GM23338 (cell line): ENCODE results near the gene PTAFR. TPM values are rescaled to one million over a fixed set of nuclear protein-coding genes. Genes with fewer than 3 reads are reported as not detected.

ENCODE experiments used
- ATAC-seq: fragments of 200-7000 bp; cut with Tn5 transposase; 3 replicates; pipeline ENCODE4 v1.9.1; 2020
- DNase-seq: peaks from one replicate; pipeline ENCODE4 v3.0.0-alpha.2; 2015; ENCODE audit warnings: low spot score
- H2AFZ ChIP-seq: fragments of 200-600 bp; sonication (generic); 2 replicates; pipeline ENCODE4 v1.8.0; 2016; ENCODE audit warnings: antibody characterized with exemption, mild to moderate bottlenecking, moderate library complexity
- H3F3A ChIP-seq: fragments of 200-600 bp; sonication (generic); replicated peaks from 2 replicates; pipeline ENCODE4 v1.8.0; 2017; ENCODE audit warnings: antibody characterized with exemption, mixed run types, low read depth
- H3K27ac ChIP-seq: fragments of 200-600 bp; sonication (generic); 2 replicates; pipeline ENCODE4 v1.6.1; 2016; ENCODE audit warnings: low read depth
- H3K27me3 ChIP-seq: fragments of 200-600 bp; sonication (generic); 2 replicates; pipeline ENCODE4 v1.8.0; 2016; ENCODE audit warnings: mild to moderate bottlenecking, mixed run types, moderate library complexity; ENCODE audit not compliant: insufficient read depth
- H3K36me3 ChIP-seq: fragments of 200-600 bp; sonication (generic); 2 replicates; pipeline ENCODE4 v1.8.0; 2016; ENCODE audit warnings: mild to moderate bottlenecking; ENCODE audit not compliant: insufficient read depth
- H3K4me1 ChIP-seq: fragments of 200-600 bp; sonication (generic); 2 replicates; pipeline ENCODE4 v1.8.0; 2016; ENCODE audit warnings: mild to moderate bottlenecking, moderate library complexity; ENCODE audit not compliant: insufficient read depth
- H3K4me2 ChIP-seq: fragments of 200-600 bp; sonication (generic); 2 replicates; pipeline ENCODE4 v1.7.1; 2017; ENCODE audit warnings: mixed run types
- H3K4me3 ChIP-seq: fragments of 200-600 bp; sonication (generic); 2 replicates; pipeline ENCODE4 v1.6.1; 2016; ENCODE audit warnings: mixed run types
- H3K79me2 ChIP-seq: fragments of 200-600 bp; sonication (generic); replicated peaks from 2 replicates; pipeline ENCODE4 v1.8.0; 2017; ENCODE audit warnings: mild to moderate bottlenecking; ENCODE audit not compliant: insufficient read depth
- H3K9me2 ChIP-seq: fragments of 200-600 bp; sonication (generic); 2 replicates; pipeline ENCODE4 v1.8.0; 2017; ENCODE audit not compliant: insufficient read depth
- H4K20me1 ChIP-seq: fragments of 200-600 bp; sonication (generic); replicated peaks from 2 replicates; pipeline ENCODE4 v1.8.0; 2017; ENCODE audit warnings: mild to moderate bottlenecking; ENCODE audit not compliant: insufficient read depth
- H3K27ac Mint-ChIP-seq: 2 replicates; pipeline ENCODE4 v1.8.0; 2020; ENCODE audit warnings: inconsistent platforms, mild to moderate bottlenecking, moderate library complexity, mixed read lengths
- H3K27me3 Mint-ChIP-seq: 3 replicates; pipeline ENCODE4 v1.8.0; 2022; ENCODE audit warnings: low read depth, mild to moderate bottlenecking, moderate library complexity, mixed read lengths, inconsistent platforms; ENCODE audit not compliant: insufficient read depth, poor library complexity
- H3K36me3 Mint-ChIP-seq: 3 replicates; pipeline ENCODE4 v1.8.0; 2021; ENCODE audit warnings: low read depth, mild to moderate bottlenecking, inconsistent platforms, moderate library complexity, mixed read lengths
- H3K4me1 Mint-ChIP-seq: 3 replicates; pipeline ENCODE4 v1.8.0; 2020; ENCODE audit warnings: mild to moderate bottlenecking, inconsistent platforms, mixed read lengths
- H3K4me3 Mint-ChIP-seq: 3 replicates; pipeline ENCODE4 v1.8.0; 2021; ENCODE audit warnings: moderate library complexity, mild to moderate bottlenecking, inconsistent platforms, mixed read lengths
- H3K9me3 Mint-ChIP-seq: 3 replicates; pipeline ENCODE4 v1.8.0; 2020; ENCODE audit warnings: moderate library complexity, mild to moderate bottlenecking, inconsistent platforms, mixed read lengths
- CREB1 ChIP-seq: fragments of 250-450 bp; sonication (Bioruptor Pico); IDR thresholded peaks from 2 replicates; pipeline ENCODE4 v1.5.0; 2020; ENCODE audit warnings: low read depth, mild to moderate bottlenecking, moderate library complexity
- CTCF ChIP-seq, 2 experiments: fragments of 200-600 bp in 1 of 2; sonication (generic) in 1 of 2; conservative IDR thresholded peaks; 2 replicates each; pipeline versions ENCODE4 v1.5.1 to v1.6.1; 2016 to 2017; ENCODE audit warnings: antibody characterized with exemption in 2 of 2, low read depth in 2 of 2, mild to moderate bottlenecking in 2 of 2, moderate library complexity in 1 of 2
- ETS1 ChIP-seq: IDR thresholded peaks from 2 replicates; pipeline ENCODE4 v1.6.1; 2016; ENCODE audit warnings: antibody characterized with exemption
- EZH2 ChIP-seq: fragments of 200-600 bp; sonication (generic); IDR thresholded peaks from one replicate; pipeline ENCODE4 v1.8.0; 2017; ENCODE audit warnings: antibody characterized with exemption, mild to moderate bottlenecking, low read depth; ENCODE audit not compliant: unreplicated experiment
- EZH2phosphoT487 ChIP-seq: fragments of 200-600 bp; sonication (generic); IDR thresholded peaks from one replicate; pipeline ENCODE4 v1.8.1; 2018; ENCODE audit warnings: antibody characterized with exemption; ENCODE audit not compliant: unreplicated experiment
- JUNB ChIP-seq: IDR thresholded peaks from one replicate; pipeline ENCODE4 v1.6.1; 2016; ENCODE audit warnings: antibody characterized with exemption; ENCODE audit not compliant: unreplicated experiment
- NANOG ChIP-seq: IDR thresholded peaks from 2 replicates; pipeline ENCODE4 v1.6.1; 2016; ENCODE audit warnings: antibody characterized with exemption, borderline replicate concordance
- POLR2AphosphoS5 ChIP-seq: IDR thresholded peaks from 2 replicates; pipeline ENCODE4 v1.6.1; 2016; ENCODE audit warnings: antibody characterized with exemption, low read depth
- REST ChIP-seq: IDR thresholded peaks from one replicate; pipeline ENCODE4 v1.6.1; 2018; ENCODE audit warnings: antibody characterized with exemption; ENCODE audit not compliant: unreplicated experiment
- STAT1 ChIP-seq: IDR thresholded peaks from one replicate; pipeline ENCODE4 v1.6.1; 2016; ENCODE audit warnings: antibody characterized with exemption; ENCODE audit not compliant: unreplicated experiment
- ZNF114 ChIP-seq: fragments of 250-450 bp; sonication (Bioruptor Pico); IDR thresholded peaks from 2 replicates; pipeline ENCODE4 v1.5.0; 2020; ENCODE audit warnings: mild to moderate bottlenecking, moderate library complexity
- ZNF331 ChIP-seq: fragments of 250-450 bp; sonication (Bioruptor Pico); IDR thresholded peaks from 2 replicates; pipeline ENCODE4 v1.5.0; 2020; ENCODE audit warnings: low read depth, mild to moderate bottlenecking, moderate library complexity
- polyA plus RNA-seq: library from polyadenylated mRNA; unstranded; fragments of >200 nt; fragmentation: Nextera tagmentation; extraction: Ambion mirVana; gene quantifications from 2 replicates; pipeline ENCODE4 v1.2.1, GENCODE V29; 2016
- total RNA-seq: library from RNA; depleted of rRNA; stranded (reverse); fragments of >200 nt; shearing (Covaris generic); gene quantifications from 2 replicates; pipeline ENCODE4 v1.2.3, GENCODE V29; 2014

Gene PTAFR
- total and polyA plus RNA-seq, 2 experiments from 2014 or later = 0.29 to 0.76 TPM

DNA sequence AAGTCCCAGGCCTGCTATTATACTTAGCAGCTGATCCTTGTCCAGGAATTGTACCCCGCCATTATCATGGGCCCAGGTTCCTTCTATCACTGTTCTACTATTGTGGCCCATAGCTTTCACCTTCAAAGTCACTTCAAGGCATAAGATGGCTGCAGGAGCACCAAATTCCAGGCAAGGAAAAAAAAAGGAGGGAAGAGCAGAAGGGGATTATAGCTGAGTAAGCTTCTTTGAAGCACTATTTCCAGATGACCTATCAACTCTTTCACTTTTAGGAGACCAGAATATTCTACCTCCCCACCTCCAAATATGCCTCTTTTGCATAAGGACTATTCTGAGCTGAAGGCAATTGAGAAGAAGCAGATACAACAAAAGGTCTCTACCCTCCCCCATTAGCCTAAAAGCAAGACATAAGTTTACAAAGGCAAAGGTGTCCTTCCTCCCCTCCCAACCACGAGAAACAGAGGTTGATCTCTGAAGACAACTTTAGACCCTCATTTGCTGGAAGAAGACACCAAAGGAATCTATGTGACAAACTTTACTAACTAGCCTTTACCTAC, 41.8 kb downstream of the PTAFR start:
- H3K36me3 Mint-ChIP-seq = no peaks in the 10 kb centered on the region
- DNase-seq = no peak
- no peaks in the 10 kb centered on the region for H3K9me3 Mint-ChIP-seq
- no peaks in the 10 kb centered on the region for H3K79me2 ChIP-seq
- no peak overlapping the region for H3K4me3 ChIP-seq
- H3K27me3 ChIP-seq = no peaks in the 10 kb centered on the region
- H3K27ac Mint-ChIP-seq = no peak overlapping the region
- no peak overlapping the region for H2AFZ ChIP-seq
- no peak overlapping the region for H3K27ac ChIP-seq
- H3K4me1 Mint-ChIP-seq = peaks cover 3% of the 10 kb centered on the region; the same call in 1 of the 3 replicates
- no peak for ATAC-seq
- H3K4me3 Mint-ChIP-seq = no peak overlapping the region
- H3K36me3 ChIP-seq = no peaks in the 10 kb centered on the region
- H3K4me1 ChIP-seq = no peaks in the 10 kb centered on the region
- TF ChIP-seq ZNF331 = no peak
- no peak for TF ChIP-seq EZH2phosphoT487
- TF ChIP-seq EZH2 = no peak
- no peak overlapping the region for H3K4me2 ChIP-seq
- H3F3A ChIP-seq = no peaks in the 10 kb centered on the region
- peaks cover 7% of the 10 kb centered on the region for H3K27me3 Mint-ChIP-seq
- H3K9me2 ChIP-seq = no peaks in the 10 kb centered on the region
- no peaks in the 10 kb centered on the region; the same call in 1 of the 2 replicates for H4K20me1 ChIP-seq

DNA sequence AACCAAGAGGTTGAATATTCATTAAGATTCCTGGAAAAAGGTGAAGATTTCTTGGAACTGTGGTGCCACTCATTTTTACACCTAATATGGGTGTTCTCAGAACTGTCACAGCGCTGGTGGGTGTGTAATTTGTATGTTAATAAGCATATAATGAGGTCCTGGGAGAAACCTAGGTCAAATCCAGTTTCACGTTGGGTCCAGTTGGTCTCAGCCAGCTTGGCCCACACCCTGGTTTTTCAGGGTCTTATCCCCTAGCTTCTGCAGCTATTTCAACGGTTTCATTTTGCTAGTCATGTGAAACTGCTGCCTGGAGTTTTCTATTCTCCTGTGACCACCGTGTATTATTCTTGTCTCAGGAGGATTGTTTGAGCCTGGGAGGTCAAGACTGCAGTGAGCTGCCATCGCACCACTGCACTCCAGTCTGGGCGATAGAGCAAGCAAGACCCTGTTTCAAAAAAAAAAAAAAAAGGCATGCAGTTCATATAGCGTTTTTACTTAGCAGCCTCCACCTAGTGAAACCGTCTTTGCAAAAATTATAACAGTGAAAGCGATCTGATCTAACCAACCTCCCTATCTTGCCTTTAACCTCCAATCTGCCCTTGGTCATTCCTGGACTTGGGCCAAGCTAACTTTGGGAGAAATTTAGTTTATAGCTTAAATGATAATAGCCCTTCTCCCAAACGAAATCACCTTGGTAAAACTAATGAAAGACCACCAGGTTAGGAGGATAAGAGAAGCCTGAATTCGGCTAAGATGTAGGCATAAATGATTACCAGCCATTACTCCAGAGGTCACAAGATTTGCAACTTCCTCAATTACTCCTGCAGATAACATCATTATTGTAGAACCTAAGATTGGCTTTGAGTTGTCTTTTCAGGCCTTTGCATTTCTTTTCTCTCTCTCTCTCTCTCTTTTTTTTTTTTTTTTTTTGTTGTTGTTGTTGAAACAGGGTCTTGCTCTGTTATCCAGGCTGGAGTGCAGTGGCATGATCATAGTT, 44.0 kb downstream of the PTAFR start:
- no peak overlapping the region for H3K27ac ChIP-seq
- H3F3A ChIP-seq = no peaks in the 10 kb centered on the region
- ATAC-seq = no peak
- no peaks in the 10 kb centered on the region for H4K20me1 ChIP-seq
- H3K9me3 Mint-ChIP-seq = no peaks in the 10 kb centered on the region
- no peak for TF ChIP-seq JUNB
- TF ChIP-seq EZH2phosphoT487 = no peak
- TF ChIP-seq ETS1 = no peak
- no peak for TF ChIP-seq ZNF331
- TF ChIP-seq CTCF (conservative IDR thresholded peaks at IDR 0.05; ENCODE audit: low read depth in 2 of 2) = no peak
- no peak for TF ChIP-seq POLR2AphosphoS5
- TF ChIP-seq NANOG = no peak
- TF ChIP-seq STAT1 = no peak
- no peak for TF ChIP-seq REST
- TF ChIP-seq ZNF114 = no peak
- TF ChIP-seq CREB1 (CRISPR knock-in tag) = no peak
- no peaks in the 10 kb centered on the region for H3K9me2 ChIP-seq
- no peak overlapping the region for H2AFZ ChIP-seq
- H3K27me3 Mint-ChIP-seq = peaks cover 7% of the 10 kb centered on the region
- no peak overlapping the region for H3K4me3 Mint-ChIP-seq
- H3K4me3 ChIP-seq = no peak overlapping the region
- H3K36me3 Mint-ChIP-seq = no peaks in the 10 kb centered on the region
- no peaks in the 10 kb centered on the region for H3K79me2 ChIP-seq
- H3K27ac Mint-ChIP-seq = no peak overlapping the region
- H3K4me1 ChIP-seq = no peaks in the 10 kb centered on the region
- H3K4me1 Mint-ChIP-seq = peaks cover 3% of the 10 kb centered on the region; the same call in 1 of the 3 replicates
- no peaks in the 10 kb centered on the region for H3K36me3 ChIP-seq
- DNase-seq = no peak
- H3K27me3 ChIP-seq = no peaks in the 10 kb centered on the region
- H3K4me2 ChIP-seq = no peak overlapping the region
